GM12864 (cell line): Measurements from ENCODE around the gene ST7.

Source experiments
- DNase-seq: peaks from one replicate; pipeline ENCODE4 v3.0.0-alpha.2; 2011; ENCODE audit warnings: low read depth
- H3K4me3 ChIP-seq: 2 replicates; pipeline ENCODE4 v1.5.1; 2011; ENCODE audit warnings: mild to moderate bottlenecking, low read depth, low read length, control low read depth
- TF ChIP-seq, protein P1 (sequence below): IDR thresholded peaks from 2 replicates; pipeline ENCODE4 v1.5.1; 2011; ENCODE audit warnings: low read depth, mild to moderate bottlenecking, moderate library complexity, low read length, control low read depth, inconsistent platforms; ENCODE audit errors: missing control alignments

The ST7 gene, protein sequence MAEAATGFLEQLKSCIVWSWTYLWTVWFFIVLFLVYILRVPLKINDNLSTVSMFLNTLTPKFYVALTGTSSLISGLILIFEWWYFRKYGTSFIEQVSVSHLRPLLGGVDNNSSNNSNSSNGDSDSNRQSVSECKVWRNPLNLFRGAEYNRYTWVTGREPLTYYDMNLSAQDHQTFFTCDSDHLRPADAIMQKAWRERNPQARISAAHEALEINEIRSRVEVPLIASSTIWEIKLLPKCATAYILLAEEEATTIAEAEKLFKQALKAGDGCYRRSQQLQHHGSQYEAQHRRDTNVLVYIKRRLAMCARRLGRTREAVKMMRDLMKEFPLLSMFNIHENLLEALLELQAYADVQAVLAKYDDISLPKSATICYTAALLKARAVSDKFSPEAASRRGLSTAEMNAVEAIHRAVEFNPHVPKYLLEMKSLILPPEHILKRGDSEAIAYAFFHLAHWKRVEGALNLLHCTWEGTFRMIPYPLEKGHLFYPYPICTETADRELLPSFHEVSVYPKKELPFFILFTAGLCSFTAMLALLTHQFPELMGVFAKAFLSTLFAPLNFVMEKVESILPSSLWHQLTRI

DNA sequence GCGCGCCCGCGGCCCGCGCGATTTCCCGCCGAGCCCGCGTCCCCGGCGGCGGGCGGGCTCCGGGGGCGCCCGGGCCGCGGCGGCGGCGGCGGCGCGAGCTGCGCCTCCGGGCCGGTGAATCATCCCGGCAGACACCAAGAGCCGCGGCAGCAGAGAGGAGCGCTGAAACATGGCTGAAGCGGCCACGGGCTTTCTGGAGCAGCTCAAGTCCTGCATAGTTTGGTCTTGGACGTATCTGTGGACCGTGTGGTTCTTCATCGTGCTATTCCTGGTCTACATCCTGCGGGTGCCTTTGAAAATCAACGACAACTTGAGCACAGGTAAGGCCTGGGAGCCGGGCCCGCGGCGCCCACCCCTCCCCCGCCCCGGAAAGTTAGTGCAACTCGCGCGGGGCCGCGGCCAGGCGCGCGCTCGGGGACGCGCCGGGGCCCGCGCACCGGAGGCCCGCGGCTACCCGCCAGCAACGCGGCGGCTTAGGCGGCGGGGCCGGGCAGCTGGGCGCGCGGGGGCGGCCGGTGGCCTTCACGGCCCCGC, at the start of gene ST7:
TSS of gene ST7 (plus strand) at position 130 of the 534 bp plus-strand sequence. CDS start at position 170, 40 bp downstream.
- no peak for DNase-seq
- peak within 1 kb of the TSS; percentile 70 for H3K4me3 ChIP-seq
- TF ChIP-seq, protein P1, sequence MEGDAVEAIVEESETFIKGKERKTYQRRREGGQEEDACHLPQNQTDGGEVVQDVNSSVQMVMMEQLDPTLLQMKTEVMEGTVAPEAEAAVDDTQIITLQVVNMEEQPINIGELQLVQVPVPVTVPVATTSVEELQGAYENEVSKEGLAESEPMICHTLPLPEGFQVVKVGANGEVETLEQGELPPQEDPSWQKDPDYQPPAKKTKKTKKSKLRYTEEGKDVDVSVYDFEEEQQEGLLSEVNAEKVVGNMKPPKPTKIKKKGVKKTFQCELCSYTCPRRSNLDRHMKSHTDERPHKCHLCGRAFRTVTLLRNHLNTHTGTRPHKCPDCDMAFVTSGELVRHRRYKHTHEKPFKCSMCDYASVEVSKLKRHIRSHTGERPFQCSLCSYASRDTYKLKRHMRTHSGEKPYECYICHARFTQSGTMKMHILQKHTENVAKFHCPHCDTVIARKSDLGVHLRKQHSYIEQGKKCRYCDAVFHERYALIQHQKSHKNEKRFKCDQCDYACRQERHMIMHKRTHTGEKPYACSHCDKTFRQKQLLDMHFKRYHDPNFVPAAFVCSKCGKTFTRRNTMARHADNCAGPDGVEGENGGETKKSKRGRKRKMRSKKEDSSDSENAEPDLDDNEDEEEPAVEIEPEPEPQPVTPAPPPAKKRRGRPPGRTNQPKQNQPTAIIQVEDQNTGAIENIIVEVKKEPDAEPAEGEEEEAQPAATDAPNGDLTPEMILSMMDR: no peak

DNA sequence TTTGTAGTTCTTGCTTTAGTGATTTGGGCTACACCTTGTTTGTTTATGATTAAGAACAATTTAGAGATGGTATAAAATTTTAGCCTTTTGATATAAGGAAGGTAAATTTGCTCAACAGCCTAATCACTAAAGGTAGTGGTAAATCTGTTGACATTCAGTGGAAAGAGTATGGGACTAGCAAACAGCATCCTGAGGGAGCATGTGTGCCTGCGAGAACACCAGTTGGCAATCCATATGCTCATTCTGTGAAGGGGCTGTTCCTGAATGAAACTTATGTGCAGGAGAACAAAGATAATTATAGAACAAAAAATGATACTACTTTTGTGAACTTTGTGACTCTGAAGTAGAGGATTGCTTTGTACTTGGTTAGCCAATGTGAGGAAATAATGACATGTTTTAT, 46.9 kb upstream of the ST7 start:
- H3K4me3 ChIP-seq: no peak overlapping the region
- DNase-seq: no peak
- TF ChIP-seq, protein P1: no peak

DNA sequence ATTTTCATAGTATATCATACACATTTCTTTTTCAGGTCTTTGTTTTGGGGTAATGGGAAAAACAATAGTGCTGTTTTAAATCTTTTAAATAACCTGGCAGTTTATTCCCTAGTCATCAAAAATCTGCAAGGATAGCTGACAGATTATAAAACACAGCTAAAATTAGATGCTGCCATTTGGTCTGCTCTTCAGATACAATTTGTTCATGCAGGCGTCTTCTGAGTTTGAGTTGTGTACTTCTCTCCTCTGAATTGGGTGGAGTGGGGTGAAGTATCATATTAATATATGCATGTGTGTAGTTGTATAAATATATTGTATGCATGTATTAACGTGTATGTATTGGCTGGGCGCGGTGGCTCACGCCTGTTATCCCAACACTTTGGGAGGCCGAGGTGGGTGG, 42.9 kb upstream of the ST7 start:
- H3K4me3 ChIP-seq: no peak overlapping the region
- TF ChIP-seq, protein P1: no peak
- DNase-seq: no peak

DNA sequence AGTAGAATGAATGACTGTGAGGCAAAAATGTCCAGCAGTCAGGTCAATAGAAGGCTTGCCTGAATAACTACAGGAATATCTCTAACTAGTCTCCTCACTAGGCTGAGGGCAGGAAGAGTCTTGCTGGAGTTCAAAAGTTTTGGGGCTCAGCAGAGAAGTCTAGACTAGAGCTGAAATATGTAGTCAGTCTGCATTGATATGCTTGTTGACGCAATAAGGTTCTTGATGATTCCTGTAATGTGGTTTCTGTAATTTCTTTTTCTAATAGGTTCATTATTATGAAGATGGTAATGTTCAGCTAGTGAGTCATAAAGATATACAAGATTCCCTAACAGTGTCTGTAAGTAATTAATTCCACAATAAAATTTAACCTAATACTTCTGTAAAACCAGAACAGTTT, 41.5 kb upstream of the ST7 start:
- H3K4me3 ChIP-seq: no peak overlapping the region
- TF ChIP-seq, protein P1: no peak
- no peak for DNase-seq

DNA sequence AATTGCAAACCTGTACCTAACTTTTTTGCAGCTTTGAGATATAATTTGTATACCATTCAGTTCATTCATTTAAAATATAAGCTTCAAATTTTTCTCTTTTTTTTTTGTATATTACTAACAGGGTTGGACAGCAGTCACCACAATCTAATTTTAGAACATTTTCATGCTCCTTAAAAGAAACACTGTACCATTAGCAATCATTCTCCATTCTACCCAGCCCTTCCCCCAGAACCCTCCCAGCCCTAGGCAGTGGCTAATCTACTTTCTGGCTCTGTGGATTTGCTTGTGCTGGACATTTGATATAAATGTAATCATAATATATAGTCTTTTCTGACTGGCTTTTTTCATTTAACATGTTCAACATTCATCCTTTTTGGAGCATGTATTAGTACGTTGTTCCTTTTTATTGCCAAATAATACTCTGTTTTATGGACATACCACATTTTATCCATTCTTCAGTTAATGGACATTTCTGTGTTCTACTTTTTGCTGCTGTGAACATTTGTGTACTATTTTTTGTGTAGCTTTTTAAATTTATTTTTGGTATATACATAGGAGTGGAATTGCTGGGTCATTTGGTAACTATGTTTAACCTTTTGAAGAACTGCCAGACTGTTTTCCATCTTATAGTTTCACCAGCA, 40.9 kb upstream of the ST7 start:
- TF ChIP-seq, protein P1: no peak

DNA sequence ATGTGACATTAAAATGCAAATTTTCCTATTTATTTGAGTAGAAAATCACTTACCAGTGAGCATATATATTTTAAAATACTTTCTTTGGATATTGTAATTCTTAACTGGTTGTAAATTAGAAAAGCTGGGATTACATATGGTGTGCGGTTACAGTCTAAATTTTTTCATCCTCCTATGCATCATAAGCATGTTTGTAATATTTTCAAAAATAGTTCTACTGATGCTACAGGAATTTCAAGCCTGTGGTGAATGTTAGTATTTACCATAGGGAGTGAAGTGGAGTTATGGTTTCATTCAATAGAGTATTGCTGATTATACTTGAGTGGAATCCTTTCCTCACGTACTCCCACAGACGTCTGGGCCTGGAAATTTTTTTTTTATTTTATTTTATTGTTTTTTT, 34.6 kb upstream of the ST7 start:
- H3K4me3 ChIP-seq: no peak overlapping the region
- TF ChIP-seq, protein P1: no peak
- DNase-seq: no peak

More for the DNA sequence above, 40.9 kb upstream of the ST7 start:
- H3K4me3 ChIP-seq: no peak overlapping the region
- DNase-seq: no peak
